Astrocyte (in vitro differentiated cells and primary cell): ENCODE results near the gene MTRF1L. TPM values are rescaled to one million over a fixed set of nuclear protein-coding genes. Genes with fewer than 3 reads are reported as not detected.

Source experiments
- DNase-seq: peaks from one replicate; pipeline ENCODE4 v3.0.0-alpha.2; 2010; ENCODE audit warnings: low read depth
- FAIRE-seq: peaks from 2 replicates; lab custom pipeline; 2011; peaks lifted over from hg19 to GRCh38; lab: Jason Lieb, UNC
- H2AFZ ChIP-seq: 2 replicates; pipeline ENCODE4 v1.6.0; 2012; ENCODE audit warnings: low read depth, low read length, inconsistent platforms
- H3K27ac ChIP-seq: 2 replicates; pipeline ENCODE4 v1.5.1; 2011; ENCODE audit warnings: low read depth, low read length, inconsistent platforms
- H3K27me3 ChIP-seq: 2 replicates; pipeline ENCODE4 v1.6.0; 2011; ENCODE audit warnings: low read length, inconsistent platforms; ENCODE audit not compliant: insufficient read depth
- H3K36me3 ChIP-seq: 2 replicates; pipeline ENCODE4 v1.5.1; 2011; ENCODE audit warnings: low read length, inconsistent platforms; ENCODE audit not compliant: insufficient read depth
- H3K4me1 ChIP-seq: 2 replicates; pipeline ENCODE4 v1.5.1; 2011; ENCODE audit warnings: low read length, inconsistent platforms; ENCODE audit not compliant: insufficient read depth
- H3K4me2 ChIP-seq: 2 replicates; pipeline ENCODE4 v1.6.0; 2012; ENCODE audit warnings: low read length, inconsistent platforms
- H3K4me3 ChIP-seq: 2 replicates; pipeline ENCODE4 v1.5.1; 2011; ENCODE audit warnings: low read depth, mild to moderate bottlenecking, low read length, inconsistent platforms; ENCODE audit not compliant: insufficient read depth
- H3K79me2 ChIP-seq: 2 replicates; pipeline ENCODE4 v1.6.0; 2012; ENCODE audit warnings: mild to moderate bottlenecking, low read length, inconsistent platforms; ENCODE audit not compliant: insufficient read depth
- H3K9ac ChIP-seq: 2 replicates; pipeline ENCODE4 v1.6.0; 2012; ENCODE audit warnings: mild to moderate bottlenecking, low read length, inconsistent platforms
- H3K9me3 ChIP-seq: 2 replicates; pipeline ENCODE4 v1.5.1; 2012; ENCODE audit warnings: low read depth, mild to moderate bottlenecking, low read length, inconsistent platforms; ENCODE audit not compliant: insufficient read depth
- H4K20me1 ChIP-seq: 2 replicates; pipeline ENCODE4 v1.6.0; 2012; ENCODE audit warnings: low read length, inconsistent platforms; ENCODE audit not compliant: insufficient read depth
- H3K27ac Mint-ChIP-seq: one replicate; pipeline ENCODE4 v1.8.0; 2021; ENCODE audit warnings: mild to moderate bottlenecking, mixed read lengths; ENCODE audit not compliant: unreplicated experiment
- H3K27me3 Mint-ChIP-seq: one replicate; pipeline ENCODE4 v1.8.0; 2021; ENCODE audit warnings: low read depth, mixed read lengths; ENCODE audit not compliant: unreplicated experiment
- H3K36me3 Mint-ChIP-seq: one replicate; pipeline ENCODE4 v1.8.0; 2021; ENCODE audit warnings: low read depth, mixed read lengths; ENCODE audit not compliant: unreplicated experiment
- H3K4me1 Mint-ChIP-seq: one replicate; pipeline ENCODE4 v1.8.0; 2021; ENCODE audit warnings: low read depth, mixed read lengths; ENCODE audit not compliant: unreplicated experiment
- H3K4me3 Mint-ChIP-seq: one replicate; pipeline ENCODE4 v1.8.0; 2021; ENCODE audit warnings: mild to moderate bottlenecking, moderate library complexity, mixed read lengths; ENCODE audit not compliant: unreplicated experiment
- H3K9me3 Mint-ChIP-seq: one replicate; pipeline ENCODE4 v1.8.0; 2021; ENCODE audit warnings: mild to moderate bottlenecking, mixed read lengths; ENCODE audit not compliant: unreplicated experiment
- CTCF ChIP-seq: IDR thresholded peaks from 2 replicates; pipeline ENCODE4 v1.5.1; 2011; ENCODE audit warnings: low read depth, mild to moderate bottlenecking, inconsistent platforms, low read length, moderate library complexity; ENCODE audit not compliant: insufficient read depth
- EZH2 ChIP-seq: IDR thresholded peaks from 2 replicates; pipeline ENCODE4 v1.6.1; 2012; ENCODE audit warnings: mild to moderate bottlenecking, low read length, inconsistent platforms; ENCODE audit not compliant: insufficient read depth
- total RNA-seq: library from RNA; stranded (reverse); gene quantifications from 2 replicates; pipeline ENCODE4 v1.2.1, GENCODE V29; 2021

Gene MTRF1L
- total RNA-seq, 1 donor from 2014 or later = 33.2 TPM

- Histone ChIP-seq H3K4me3 (no peak overlapping the region), H3K27ac (no peak overlapping the region), H3K9ac (no peak overlapping the region), H3K4me2 (no peak overlapping the region), H4K20me1 (no peaks in the 10 kb centered on the region), H3K9me3 (no peaks in the 10 kb centered on the region), H3K27me3 (no peaks in the 10 kb centered on the region), H3K4me1 (no peaks in the 10 kb centered on the region), H2AFZ (no peak overlapping the region), H3K79me2 (no peaks in the 10 kb centered on the region), H3K36me3 (no peaks in the 10 kb centered on the region)
- TF ChIP-seq EZH2 (no peak), CTCF (no peak)
- no peaks in the 10 kb centered on the region for H3K9me3 Mint-ChIP-seq
- FAIRE-seq = peak; percentile 39
- H3K4me3 Mint-ChIP-seq = no peak overlapping the region
- H3K27ac Mint-ChIP-seq = no peak overlapping the region
- H3K4me1 Mint-ChIP-seq = no peaks in the 10 kb centered on the region
- no peaks in the 10 kb centered on the region for H3K27me3 Mint-ChIP-seq
- DNase-seq = no peak
- H3K36me3 Mint-ChIP-seq = peaks cover 5% of the 10 kb centered on the region
These were observed 41.8 kb upstream of the MTRF1L start for GRCh38 chr6:153044295-153044694.

- no peak overlapping the region for H2AFZ ChIP-seq
These were observed 41.2 kb upstream of the MTRF1L start for GRCh38 chr6:153043719-153044118.

More at GRCh38 chr6:153043719-153044118, 41.2 kb upstream of the MTRF1L start:
- Histone ChIP-seq H3K9me3 (no peaks in the 10 kb centered on the region), H3K27me3 (no peaks in the 10 kb centered on the region), H4K20me1 (no peaks in the 10 kb centered on the region), H3K9ac (no peak overlapping the region), H3K4me1 (no peaks in the 10 kb centered on the region), H3K4me3 (no peak overlapping the region), H3K4me2 (no peak overlapping the region), H3K27ac (no peak overlapping the region), H3K36me3 (no peaks in the 10 kb centered on the region), H3K79me2 (no peaks in the 10 kb centered on the region)
- peaks cover 5% of the 10 kb centered on the region for H3K36me3 Mint-ChIP-seq
- H3K9me3 Mint-ChIP-seq = no peaks in the 10 kb centered on the region
- H3K4me1 Mint-ChIP-seq = no peaks in the 10 kb centered on the region
- no peak for FAIRE-seq
- no peak overlapping the region for H3K4me3 Mint-ChIP-seq
- no peak for DNase-seq
- no peak overlapping the region for H3K27ac Mint-ChIP-seq
- H3K27me3 Mint-ChIP-seq = no peaks in the 10 kb centered on the region
- no peak for TF ChIP-seq CTCF
- no peak for TF ChIP-seq EZH2
